Natural killer cell (primary cell): Measurements from ENCODE around the gene PANK2. TPM values are rescaled to one million over a fixed set of nuclear protein-coding genes. Genes with fewer than 3 reads are reported as not detected.

Experiments used
- ATAC-seq, 3 donors: fragments of 150-1000 bp in 2 of 3; fragments of 200-7000 bp in 1 of 3; cut with Tn5 transposase; 1 replicate in 1 of 3; 2 replicates in 2 of 3; pipeline ENCODE4 v1.10.0; 2021; ENCODE audit warnings: mild to moderate bottlenecking in 2 of 3, moderate library complexity in 2 of 3
- DNase-seq, 2 donors: peaks; one replicate each; pipeline versions ENCODE4 v3.0.0 to v3.0.0-alpha.2; 2013 to 2021; ENCODE audit warnings: mixed read lengths in 1 of 2
- H3K27ac ChIP-seq: one replicate; pipeline ENCODE4 v1.5.1; 2013; ENCODE audit warnings: mild to moderate bottlenecking, low read length
- H3K27me3 ChIP-seq: one replicate; pipeline ENCODE4 v1.6.1; 2013; ENCODE audit warnings: low read length; ENCODE audit not compliant: control insufficient read depth, insufficient read depth
- H3K36me3 ChIP-seq: one replicate; pipeline ENCODE4 v1.6.1; 2013; ENCODE audit warnings: low read length; ENCODE audit not compliant: control insufficient read depth, insufficient read depth
- H3K4me1 ChIP-seq: one replicate; pipeline ENCODE4 v1.6.1; 2013; ENCODE audit warnings: low read length; ENCODE audit not compliant: control insufficient read depth, insufficient read depth
- H3K4me3 ChIP-seq: one replicate; pipeline ENCODE4 v1.5.1; 2013; ENCODE audit warnings: low read length
- H3K9me3 ChIP-seq: one replicate; pipeline ENCODE4 v1.6.1; 2013; ENCODE audit warnings: low read length; ENCODE audit not compliant: control insufficient read depth, insufficient read depth
- H3K27ac Mint-ChIP-seq, 2 donors: one replicate each; pipeline ENCODE4 v1.8.0; 2022; ENCODE audit warnings: mild to moderate bottlenecking in 2 of 2, mixed read lengths in 2 of 2, moderate library complexity in 1 of 2
- H3K27me3 Mint-ChIP-seq, 2 donors: one replicate each; pipeline ENCODE4 v1.8.0; 2022; ENCODE audit warnings: low read depth in 2 of 2, mixed read lengths in 2 of 2
- H3K36me3 Mint-ChIP-seq: one replicate; pipeline ENCODE4 v1.8.0; 2022; ENCODE audit warnings: mixed read lengths
- H3K4me1 Mint-ChIP-seq, 2 donors: one replicate each; pipeline ENCODE4 v1.8.0; 2022; ENCODE audit warnings: mixed read lengths in 2 of 2
- H3K4me3 Mint-ChIP-seq: one replicate; pipeline ENCODE4 v1.8.0; 2022; ENCODE audit warnings: mild to moderate bottlenecking, moderate library complexity, mixed read lengths
- H3K9me3 Mint-ChIP-seq, 2 donors: one replicate each; pipeline ENCODE4 v1.8.0; 2022; ENCODE audit warnings: mixed read lengths in 2 of 2
- CTCF ChIP-seq: fragments of 200-600 bp; IDR thresholded peaks from one replicate; pipeline ENCODE4 v1.8.0; 2022; ENCODE audit warnings: antibody characterized with exemption
- WGBS: methylation state at CpG from one replicate; pipeline ENCODE4 v1.1.7; 2013; ENCODE audit warnings: missing lambda C conversion rate; ENCODE audit not compliant: insufficient coverage; 5-methylcytosine and 5-hydroxymethylcytosine counted together
- intact Hi-C: fragments of 100-400 bp; cut with micrococcal nuclease; formaldehyde crosslinking; loops from one replicate; pipeline ENCODE4 v1.14.2; 2022
- total RNA-seq, 4 donors: library from RNA; stranded (reverse); fragments of 120-200 nt in 1 of 4; gene quantifications; one replicate each; pipeline versions ENCODE4 v1.2.3 to v1.2.4, GENCODE V29; 2013 to 2022

The PANK2 gene
- total RNA-seq, 3 donors from 2014 or later (not counting 1 experiment from before 2014, with no cell fraction given) = 50.5 to 74.3 (median 61.3) TPM

- ATAC-seq (no peak), DNase-seq (no peak)
- no peaks in the 10 kb centered on the region for H3K27me3 Mint-ChIP-seq
- H3K4me3 Mint-ChIP-seq = no peak overlapping the region
- Histone ChIP-seq H3K4me3 (no peak overlapping the region), H3K36me3 (no peaks in the 10 kb centered on the region), H3K27me3 (no peaks in the 10 kb centered on the region), H3K4me1 (peaks cover 28% of the 10 kb centered on the region), H3K27ac (no peak overlapping the region), H3K9me3 (no peaks in the 10 kb centered on the region)
- no peaks in the 10 kb centered on the region for H3K9me3 Mint-ChIP-seq
- intact Hi-C loops = no loop called here
- no peaks in the 10 kb centered on the region for H3K36me3 Mint-ChIP-seq
- TF ChIP-seq CTCF = no peak
- H3K4me1 Mint-ChIP-seq = peaks cover 28 to 39% of the 10 kb centered on the region in 2 donors
- H3K27ac Mint-ChIP-seq = no peak overlapping the region
- WGBS = 97% methylated on average over 3 of the region's 3 CpGs
Observed at GRCh38 chr20:3931664-3932063, 42.5 kb downstream of the PANK2 start.

GRCh38 chr20:3932277-3932676, 43.1 kb downstream of the PANK2 start:
- H3K9me3 ChIP-seq = no peaks in the 10 kb centered on the region
- H3K36me3 ChIP-seq = no peaks in the 10 kb centered on the region
- H3K27ac ChIP-seq = no peak overlapping the region
- no peak for TF ChIP-seq CTCF
- H3K27me3 ChIP-seq = no peaks in the 10 kb centered on the region
- ATAC-seq (no peak), DNase-seq (no peak)
- H3K27me3 Mint-ChIP-seq = no peaks in the 10 kb centered on the region
- peak overlapping the region; percentile 61 to 78 for H3K27ac Mint-ChIP-seq
- H3K4me1 Mint-ChIP-seq = peaks cover 22 to 33% of the 10 kb centered on the region in 2 donors
- peaks cover 24% of the 10 kb centered on the region for H3K4me1 ChIP-seq
- H3K4me3 Mint-ChIP-seq = peak overlapping the region; percentile 67
- no peaks in the 10 kb centered on the region for H3K36me3 Mint-ChIP-seq
- H3K9me3 Mint-ChIP-seq = no peaks in the 10 kb centered on the region
- no peak overlapping the region for H3K4me3 ChIP-seq
- 91% methylated on average over 3 of the region's 4 CpGs for WGBS
- intact Hi-C loops = no loop called here

DNA sequence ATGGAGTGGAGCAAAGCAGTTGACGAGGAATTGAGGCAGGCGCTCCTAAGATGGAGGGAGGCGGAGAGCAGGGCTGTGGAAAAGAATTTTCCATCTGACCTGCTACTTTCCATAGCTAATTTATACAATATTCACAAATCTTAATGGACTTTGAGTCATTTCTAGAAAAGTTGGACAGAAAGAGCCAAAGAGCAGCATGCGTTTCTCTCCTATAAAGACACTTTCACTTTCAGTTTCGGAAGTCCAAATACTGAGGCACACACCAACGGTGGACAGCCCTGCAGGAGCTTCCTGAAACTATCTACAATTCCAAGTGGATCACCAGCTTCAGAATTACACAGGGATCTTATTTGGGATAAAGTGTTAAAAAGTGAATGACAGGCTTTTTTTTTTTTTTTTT, 43.5 kb downstream of the PANK2 start:
- no peaks in the 10 kb centered on the region for H3K9me3 ChIP-seq
- no peaks in the 10 kb centered on the region for H3K27me3 Mint-ChIP-seq
- no peak for TF ChIP-seq CTCF
- no peaks in the 10 kb centered on the region for H3K36me3 Mint-ChIP-seq
- H3K4me1 ChIP-seq = peaks cover 20% of the 10 kb centered on the region
- H3K27me3 ChIP-seq = no peaks in the 10 kb centered on the region
- ATAC-seq = peak in 1 of 3 donors; percentile 52
- 48% methylated on average over 3 of the region's 6 CpGs for WGBS
- H3K4me3 Mint-ChIP-seq = peak overlapping the region; percentile 67
- H3K27ac Mint-ChIP-seq = peak overlapping the region; percentile 61 to 78
- intact Hi-C loops = no loop called here
- no peaks in the 10 kb centered on the region for H3K36me3 ChIP-seq
- peak overlapping the region; percentile 4 for H3K27ac ChIP-seq
- peak overlapping the region; percentile 19 for H3K4me3 ChIP-seq
- H3K4me1 Mint-ChIP-seq = peaks cover 18 to 28% of the 10 kb centered on the region in 2 donors
- peak in 1 of 2 donors; percentile 59 for DNase-seq
- H3K9me3 Mint-ChIP-seq = no peaks in the 10 kb centered on the region

DNA sequence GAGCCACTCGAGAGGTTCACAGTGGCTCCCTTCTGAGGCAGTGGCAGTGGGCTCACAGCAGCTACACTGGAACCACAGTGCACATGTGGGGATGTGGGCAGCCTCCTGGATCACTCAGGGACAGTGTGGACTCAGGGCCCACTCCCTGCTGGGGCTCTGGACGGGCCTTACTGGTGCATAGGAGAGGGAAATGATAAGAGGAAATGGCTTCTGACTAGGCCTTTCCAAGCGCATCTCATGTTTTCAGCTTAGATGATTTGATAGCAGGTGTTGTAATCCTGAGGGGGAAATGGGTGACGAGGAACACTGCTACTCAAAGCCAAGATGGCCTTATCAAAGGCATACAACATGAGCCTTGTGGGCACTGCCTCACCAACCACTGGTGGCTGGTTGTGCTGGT, 44.0 kb downstream of the PANK2 start:
- no peaks in the 10 kb centered on the region for H3K27me3 Mint-ChIP-seq
- intact Hi-C loops = no loop called here
- H3K27ac Mint-ChIP-seq = peak overlapping the region; percentile 61 to 78
- no peaks in the 10 kb centered on the region for H3K9me3 Mint-ChIP-seq
- ATAC-seq (peak in 2 of 3 donors; percentile 24 to 35), DNase-seq (no peak)
- Histone ChIP-seq H3K9me3 (no peaks in the 10 kb centered on the region), H3K27ac (peak overlapping the region; percentile 4), H3K27me3 (no peaks in the 10 kb centered on the region), H3K4me1 (peaks cover 18% of the 10 kb centered on the region), H3K36me3 (no peaks in the 10 kb centered on the region), H3K4me3 (no peak overlapping the region)
- H3K4me3 Mint-ChIP-seq = peak overlapping the region; percentile 67
- 78% methylated on average over 4 of the region's 4 CpGs for WGBS
- no peaks in the 10 kb centered on the region for H3K36me3 Mint-ChIP-seq
- H3K4me1 Mint-ChIP-seq = peaks cover 12 to 23% of the 10 kb centered on the region in 2 donors
- no peak for TF ChIP-seq CTCF
